DOHH2 (cell line): ENCODE results near the gene KIF26B.
"Not testable (repeated sequence)": the region's sequence is repeated elsewhere in the genome, so short reads cannot be mapped to it uniquely, and the experiment has no call there.

Experiments
- EZH2phosphoT487 ChIP-seq: fragments of 200-600 bp; sonication (generic); IDR thresholded peaks from 2 replicates; pipeline ENCODE4 v1.6.1; 2017; ENCODE audit warnings: borderline replicate concordance, mild to moderate bottlenecking, antibody characterized with exemption, low read length, moderate library complexity, mixed read lengths
- TF ChIP-seq, protein P1 (sequence below): fragments of 200-600 bp; sonication (generic); IDR thresholded peaks from one replicate; pipeline ENCODE4 v1.5.1; 2014; ENCODE audit warnings: antibody characterized with exemption, mild to moderate bottlenecking, low read depth, low read length; ENCODE audit not compliant: poor library complexity, severe bottlenecking

GRCh38 chr1:245323765-245324164 is 169.0 kb downstream of the KIF26B start:
- not testable (repeated sequence) for TF ChIP-seq EZH2phosphoT487
- TF ChIP-seq, protein P1, sequence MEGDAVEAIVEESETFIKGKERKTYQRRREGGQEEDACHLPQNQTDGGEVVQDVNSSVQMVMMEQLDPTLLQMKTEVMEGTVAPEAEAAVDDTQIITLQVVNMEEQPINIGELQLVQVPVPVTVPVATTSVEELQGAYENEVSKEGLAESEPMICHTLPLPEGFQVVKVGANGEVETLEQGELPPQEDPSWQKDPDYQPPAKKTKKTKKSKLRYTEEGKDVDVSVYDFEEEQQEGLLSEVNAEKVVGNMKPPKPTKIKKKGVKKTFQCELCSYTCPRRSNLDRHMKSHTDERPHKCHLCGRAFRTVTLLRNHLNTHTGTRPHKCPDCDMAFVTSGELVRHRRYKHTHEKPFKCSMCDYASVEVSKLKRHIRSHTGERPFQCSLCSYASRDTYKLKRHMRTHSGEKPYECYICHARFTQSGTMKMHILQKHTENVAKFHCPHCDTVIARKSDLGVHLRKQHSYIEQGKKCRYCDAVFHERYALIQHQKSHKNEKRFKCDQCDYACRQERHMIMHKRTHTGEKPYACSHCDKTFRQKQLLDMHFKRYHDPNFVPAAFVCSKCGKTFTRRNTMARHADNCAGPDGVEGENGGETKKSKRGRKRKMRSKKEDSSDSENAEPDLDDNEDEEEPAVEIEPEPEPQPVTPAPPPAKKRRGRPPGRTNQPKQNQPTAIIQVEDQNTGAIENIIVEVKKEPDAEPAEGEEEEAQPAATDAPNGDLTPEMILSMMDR, result not testable (repeated sequence)
